GM12801 (cell line): Measurements from ENCODE around the gene SMIM10L1.

Source experiments
- CTCF ChIP-seq: IDR thresholded peaks from one replicate; pipeline ENCODE4 v1.5.1; 2011; ENCODE audit warnings: control low read depth; ENCODE audit not compliant: insufficient read length; ENCODE audit errors: extremely low read depth

The SMIM10L1 gene

GRCh38 chr12:11171145-11171968 lies at the start of gene SMIM10L1:
Gene SMIM10L1 (plus strand): TSS chr12:11171194. CDS start chr12:11171357, 163 bp downstream.
- no peak for TF ChIP-seq CTCF

DNA sequence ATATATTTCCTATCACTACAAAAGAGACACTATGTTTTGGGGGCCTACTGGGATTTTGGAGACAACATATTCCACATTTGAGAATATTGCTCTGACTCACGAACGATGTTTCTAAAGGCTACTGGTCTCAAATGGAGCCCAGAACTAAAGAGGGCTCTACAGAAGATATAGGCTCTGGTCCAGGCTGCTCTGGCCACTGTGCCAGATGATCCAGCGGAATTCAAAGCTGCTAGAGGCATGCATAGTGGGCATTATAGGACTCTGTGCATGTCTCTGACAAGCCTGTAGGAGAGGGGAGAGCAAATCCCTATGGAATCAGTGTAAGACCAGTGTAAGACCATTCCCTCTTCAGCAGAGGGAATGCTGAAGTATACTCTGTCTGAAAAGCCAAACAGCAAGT lies 40.6 kb upstream of the SMIM10L1 start:
- TF ChIP-seq CTCF, result no peak

GRCh38 chr12:11130999-11131398 lies 40.0 kb upstream of the SMIM10L1 start:
- no peak for TF ChIP-seq CTCF

- no peak for TF ChIP-seq CTCF
These were observed 37.8 kb upstream of the SMIM10L1 start for GRCh38 chr12:11133162-11133561.

DNA sequence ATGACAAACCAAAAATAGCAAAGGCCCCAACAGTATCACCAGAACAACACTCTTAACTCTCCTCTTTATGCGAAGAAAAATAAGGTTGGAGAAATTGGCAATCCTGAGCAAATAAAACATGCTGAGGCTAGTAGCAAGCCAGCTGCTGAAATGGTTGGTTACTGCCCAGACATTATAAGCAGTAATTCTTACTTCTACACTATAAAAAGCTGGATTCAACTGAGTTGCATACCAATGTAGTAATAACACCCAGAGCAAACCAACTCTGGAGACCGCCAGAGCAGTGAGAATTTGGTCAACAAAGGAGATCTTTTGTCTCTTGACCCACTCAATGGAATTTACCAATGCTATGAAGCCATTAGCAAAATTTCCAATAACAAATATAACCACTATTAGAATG lies 37.2 kb upstream of the SMIM10L1 start:
- TF ChIP-seq CTCF, result no peak

- no peak for TF ChIP-seq CTCF
These were observed 36.7 kb upstream of the SMIM10L1 start, which contains the start of gene TAS2R30 for GRCh38 chr12:11134305-11134704. Gene TAS2R30 (minus strand): TSS chr12:11134644. CDS start chr12:11134244, 400 bp downstream.

DNA sequence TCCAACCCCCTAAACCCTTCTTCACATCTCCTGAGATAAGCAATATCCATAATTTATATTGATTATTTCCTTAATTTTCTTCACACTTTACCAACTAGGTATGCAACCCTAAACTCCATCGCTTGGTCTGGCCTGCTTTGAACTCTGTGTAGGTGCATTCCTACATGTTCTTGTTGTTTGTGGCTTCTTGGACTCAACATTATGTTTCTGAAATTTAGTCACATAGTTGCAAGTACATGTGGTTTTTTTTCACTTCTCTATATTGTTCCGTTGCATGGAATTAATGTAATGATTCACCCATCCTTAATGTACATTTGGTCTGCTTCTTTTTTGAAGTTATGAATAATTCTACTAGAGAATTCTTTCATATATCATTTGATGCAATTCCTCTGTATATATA lies 34.9 kb upstream of the SMIM10L1 start:
- TF ChIP-seq CTCF, result no peak
